PC-9 (cell line): Measurements from ENCODE around the gene SDK1. TPM values are rescaled to one million over a fixed set of nuclear protein-coding genes. Genes with fewer than 3 reads are reported as not detected.

ENCODE experiments used
- BruUV-seq: library from RNA; stranded (reverse); fragments of 400-500 nt; replicated peaks from 2 replicates; lab custom pipeline; 2021; lab: Mats Ljungman, UMichigan
- CTCF ChIA-PET: fragments of 300-600 bp; sonication (Branson Sonifier 250); formaldehyde crosslinking; loops from one replicate; lab custom pipeline; 2022; ENCODE audit warnings: antibody characterized with exemption; lab: Charles Lee
- POLR2A ChIA-PET: fragments of 300-600 bp; sonication (Branson Sonifier 250); formaldehyde crosslinking; loops from one replicate; lab custom pipeline; 2022; ENCODE audit warnings: antibody characterized with exemption; ENCODE audit not compliant: unreplicated experiment; lab: Charles Lee
- DNase-seq, 2 experiments: peaks; one replicate each; pipeline versions ENCODE4 v3.0.0 to v3.0.0-alpha.2; 2015 to 2022; ENCODE audit warnings: mixed read lengths in 1 of 2
- H2AFZ ChIP-seq: fragments of 200-600 bp; sonication (generic); 2 replicates; pipeline ENCODE4 v1.8.1; 2017; ENCODE audit warnings: antibody characterized with exemption
- H3F3A ChIP-seq: fragments of 200-600 bp; sonication (generic); 2 replicates; pipeline ENCODE4 v1.8.1; 2017; ENCODE audit warnings: antibody characterized with exemption, mild to moderate bottlenecking, low read depth; ENCODE audit not compliant: insufficient read depth
- H3K27ac ChIP-seq: fragments of 200-600 bp; sonication (generic); 2 replicates; pipeline ENCODE4 v1.6.1; 2016; ENCODE audit warnings: mixed run types
- H3K27me3 ChIP-seq: fragments of 200-600 bp; sonication (generic); 2 replicates; pipeline ENCODE4 v1.6.1; 2016; ENCODE audit warnings: low read depth, mixed run types; ENCODE audit not compliant: insufficient read depth
- H3K36me3 ChIP-seq: fragments of 200-600 bp; sonication (generic); 2 replicates; pipeline ENCODE4 v1.6.1; 2016; ENCODE audit warnings: low read depth, mixed run types
- H3K4me1 ChIP-seq: fragments of 200-600 bp; sonication (generic); replicated peaks from 2 replicates; pipeline ENCODE4 v1.6.1; 2016; ENCODE audit warnings: mixed run types; ENCODE audit not compliant: insufficient read depth
- H3K4me2 ChIP-seq: fragments of 200-600 bp; sonication (generic); 2 replicates; pipeline ENCODE4 v1.6.1; 2017; ENCODE audit warnings: mixed run types
- H3K4me3 ChIP-seq: fragments of 200-600 bp; sonication (generic); 2 replicates; pipeline ENCODE4 v1.6.1; 2016; ENCODE audit warnings: mixed run types
- H3K79me2 ChIP-seq: fragments of 200-600 bp; sonication (generic); 2 replicates; pipeline ENCODE4 v1.6.1; 2017; ENCODE audit warnings: low read depth, mixed run types
- H3K9me2 ChIP-seq: fragments of 200-600 bp; sonication (generic); 2 replicates; pipeline ENCODE4 v1.8.1; 2017; ENCODE audit warnings: mild to moderate bottlenecking; ENCODE audit not compliant: insufficient read depth
- H3K9me3 ChIP-seq: fragments of 200-600 bp; sonication (generic); 2 replicates; pipeline ENCODE4 v1.8.1; 2016; ENCODE audit warnings: low read depth; ENCODE audit not compliant: insufficient read depth
- H4K20me1 ChIP-seq: fragments of 200-600 bp; sonication (generic); 2 replicates; pipeline ENCODE4 v1.8.1; 2017; ENCODE audit not compliant: insufficient read depth
- CTCF ChIP-seq: fragments of 200-600 bp; sonication (generic); conservative IDR thresholded peaks from 2 replicates; pipeline ENCODE4 v1.6.1; 2017; ENCODE audit warnings: mixed run types, antibody characterized with exemption, mild to moderate bottlenecking, moderate library complexity
- EZH2 ChIP-seq: fragments of 200-600 bp; sonication (generic); IDR thresholded peaks from 2 replicates; pipeline ENCODE4 v1.8.0; 2017; ENCODE audit warnings: antibody characterized with exemption, low read depth
- intact Hi-C: fragments of 100-400 bp; cut with micrococcal nuclease; formaldehyde crosslinking; loops from one replicate; pipeline ENCODE4 v1.10.0; 2022; ENCODE audit not compliant: unreplicated experiment
- total RNA-seq: library from RNA; stranded (reverse); gene quantifications from 2 replicates; pipeline ENCODE4 v1.2.3, GENCODE V29; 2021

The SDK1 gene
- total RNA-seq, 1 experiment from 2014 or later, result not detected

GRCh38 chr7:3356173-3356572 is 55.1 kb downstream of the SDK1 start:
- intact Hi-C loops, result loop anchor here (10.0 kb wide), 1 partner anchor 129 kb away; no protein-coding TSS in a partner anchor
- Histone ChIP-seq H3F3A (no peaks in the 10 kb centered on the region), H3K79me2 (no peaks in the 10 kb centered on the region), H3K9me3 (no peaks in the 10 kb centered on the region), H3K4me3 (no peak overlapping the region), H3K9me2 (no peaks in the 10 kb centered on the region), H3K36me3 (no peaks in the 10 kb centered on the region), H3K27ac (no peak overlapping the region), H3K27me3 (peaks cover 68% of the 10 kb centered on the region), H3K4me2 (no peak overlapping the region), H4K20me1 (no peaks in the 10 kb centered on the region), H2AFZ (no peak overlapping the region), H3K4me1 (no peaks in the 10 kb centered on the region)
- POLR2A ChIA-PET, result no interaction called here
- TF ChIP-seq EZH2, result no peak
- no peak for TF ChIP-seq CTCF
- BruUV-seq, result no TSS peak
- CTCF ChIA-PET, result no interaction called here
- DNase-seq, result no peak

GRCh38 chr7:3358991-3359390 is 57.9 kb downstream of the SDK1 start:
- no TSS peak for BruUV-seq
- Histone ChIP-seq H3K79me2 (no peaks in the 10 kb centered on the region), H3K27ac (no peak overlapping the region), H3K4me2 (no peak overlapping the region), H3K9me2 (no peaks in the 10 kb centered on the region), H3K36me3 (no peaks in the 10 kb centered on the region), H3K4me1 (no peaks in the 10 kb centered on the region), H4K20me1 (no peaks in the 10 kb centered on the region), H3F3A (no peaks in the 10 kb centered on the region), H3K4me3 (no peak overlapping the region), H2AFZ (no peak overlapping the region), H3K27me3 (peaks cover 81% of the 10 kb centered on the region), H3K9me3 (no peaks in the 10 kb centered on the region)
- ChIA-PET CTCF (no interaction called here), POLR2A (no interaction called here)
- TF ChIP-seq CTCF, result no peak
- TF ChIP-seq EZH2, result no peak
- intact Hi-C loops, result loop anchor here (10.0 kb wide), 1 partner anchor 126 kb away; no protein-coding TSS in a partner anchor
- DNase-seq, result no peak

GRCh38 chr7:3367261-3367660 is 66.2 kb downstream of the SDK1 start:
- Histone ChIP-seq H3K9me2 (no peaks in the 10 kb centered on the region), H3K4me1 (no peaks in the 10 kb centered on the region), H3K27ac (no peak overlapping the region), H3K36me3 (no peaks in the 10 kb centered on the region), H3K4me3 (no peak overlapping the region), H3F3A (no peaks in the 10 kb centered on the region), H3K9me3 (0 out of 2 replicates have a peak, but pooled peaks cover 5% of the 10 kb centered on the region), H3K27me3 (peaks cover 90% of the 10 kb centered on the region), H3K4me2 (no peak overlapping the region), H3K79me2 (no peaks in the 10 kb centered on the region), H4K20me1 (no peaks in the 10 kb centered on the region), H2AFZ (no peak overlapping the region)
- DNase-seq, result no peak
- no peak for TF ChIP-seq EZH2
- TF ChIP-seq CTCF, result no peak
- no TSS peak for BruUV-seq
- CTCF ChIA-PET, result no interaction called here
- POLR2A ChIA-PET, result no interaction called here
- intact Hi-C loops, result no loop called here
